Renal cortex interstitium (tissue), 15 donors: ENCODE data around the gene SMIM1. TPM values are rescaled to one million over a fixed set of nuclear protein-coding genes. Genes with fewer than 3 reads are reported as not detected.

Source experiments
- DNase-seq, 11 donors: peaks; one replicate each; pipeline ENCODE4 v3.0.0-alpha.2; 2013; ENCODE audit warnings: low read depth in 9 of 11, low spot score in 4 of 11; ENCODE audit errors: extremely low read depth in 1 of 11
- long read RNA-seq, 16 experiments: transcript quantifications; one replicate each; lab custom pipeline, GENCODE V29; 2026
- polyA plus RNA-seq, 3 donors: library from polyadenylated mRNA; unstranded; fragments of 120-200 nt; gene quantifications; one replicate each; pipeline ENCODE4 v1.2.1, GENCODE V29; 2013; ENCODE audit not compliant: insufficient read length in 3 of 3

The SMIM1 gene
- 10 to 100 TPM; 10.2 to 24.0 (median 21.7) TPM for polyA plus RNA-seq
- long read RNA-seq, donor 1, transcript SMIM1-204 (4 exons, 446 nt): major isoform, 5 of 17 reads
- long read RNA-seq, donor 1, partial matches to known transcripts: 10 of 17 reads
- long read RNA-seq, donor 1, other reads (novel, unspliced or antisense): 0 of 17 reads
- long read RNA-seq, donor 2, transcript SMIM1-204 (4 exons, 446 nt): minor isoform, 6 of 30 reads
- long read RNA-seq, donor 2, transcript SMIM1-201 (4 exons, 547 nt): major isoform, 17 of 30 reads
- long read RNA-seq, donor 2, partial matches to known transcripts: 6 of 30 reads
- long read RNA-seq, donor 2, other reads (novel, unspliced or antisense): 0 of 30 reads
- long read RNA-seq, donor 3, transcript SMIM1-204 (4 exons, 446 nt): major isoform, 15 of 28 reads
- long read RNA-seq, donor 3, partial matches to known transcripts: 9 of 28 reads
- long read RNA-seq, donor 3, other reads (novel, unspliced or antisense): 0 of 28 reads
- long read RNA-seq, donor 4, partial matches to known transcripts: 47 of 54 reads
- long read RNA-seq, donor 4, other reads (novel, unspliced or antisense): 0 of 54 reads
- long read RNA-seq, donor 5: 0 reads
- long read RNA-seq, donor 6, transcript SMIM1-204 (4 exons, 446 nt): major isoform, 11 of 21 reads
- long read RNA-seq, donor 6, partial matches to known transcripts: 7 of 21 reads
- long read RNA-seq, donor 6, other reads (novel, unspliced or antisense): 0 of 21 reads
- long read RNA-seq, donor 7, transcript SMIM1-204 (4 exons, 446 nt): major isoform, 13 of 25 reads
- long read RNA-seq, donor 7, partial matches to known transcripts: 9 of 25 reads
- long read RNA-seq, donor 7, other reads (novel, unspliced or antisense): 0 of 25 reads
- long read RNA-seq, donor 8, transcript SMIM1-201 (4 exons, 547 nt): minor isoform, 8 of 44 reads
- long read RNA-seq, donor 8, transcript SMIM1-204 (4 exons, 446 nt): major isoform, 17 of 44 reads
- long read RNA-seq, donor 8, partial matches to known transcripts: 18 of 44 reads
- long read RNA-seq, donor 8, other reads (novel, unspliced or antisense): 0 of 44 reads
- long read RNA-seq, donor 9, transcript SMIM1-204 (4 exons, 446 nt): major isoform, 11 of 12 reads
- long read RNA-seq, donor 9, partial matches to known transcripts: 0 of 12 reads
- long read RNA-seq, donor 9, other reads (novel, unspliced or antisense): 0 of 12 reads
- long read RNA-seq, donor 10, transcript SMIM1-201 (4 exons, 547 nt): major isoform, 13 of 30 reads
- long read RNA-seq, donor 10, transcript SMIM1-204 (4 exons, 446 nt): minor isoform, 6 of 30 reads
- long read RNA-seq, donor 10, partial matches to known transcripts: 9 of 30 reads
- long read RNA-seq, donor 10, other reads (novel, unspliced or antisense): 0 of 30 reads
- long read RNA-seq, donor 11, partial matches to known transcripts: 0 of 4 reads
- long read RNA-seq, donor 11, other reads (novel, unspliced or antisense): 0 of 4 reads
- long read RNA-seq, donor 12, partial matches to known transcripts: 0 of 1 reads
- long read RNA-seq, donor 12, other reads (novel, unspliced or antisense): 0 of 1 reads
- long read RNA-seq, donor 13, transcript SMIM1-204 (4 exons, 446 nt): minor isoform, 22 of 74 reads
- long read RNA-seq, donor 13, transcript SMIM1-201 (4 exons, 547 nt): major isoform, 24 of 74 reads
- long read RNA-seq, donor 13, partial matches to known transcripts: 25 of 74 reads
- long read RNA-seq, donor 13, other reads (novel, unspliced or antisense): 0 of 74 reads
- long read RNA-seq, donor 14, transcript SMIM1-204 (4 exons, 446 nt): major isoform, 8 of 9 reads
- long read RNA-seq, donor 14, partial matches to known transcripts: 0 of 9 reads
- long read RNA-seq, donor 14, other reads (novel, unspliced or antisense): 0 of 9 reads
- long read RNA-seq, donor 15, transcript SMIM1-204 (4 exons, 446 nt): major isoform, 6 of 7 reads
- long read RNA-seq, donor 15, partial matches to known transcripts: 0 of 7 reads
- long read RNA-seq, donor 15, other reads (novel, unspliced or antisense): 0 of 7 reads
- long read RNA-seq, donor 16, transcript SMIM1-201 (4 exons, 547 nt): minor isoform, 18 of 54 reads
- long read RNA-seq, donor 16, transcript SMIM1-204 (4 exons, 446 nt): major isoform, 20 of 54 reads
- long read RNA-seq, donor 16, partial matches to known transcripts: 13 of 54 reads
- long read RNA-seq, donor 16, other reads (novel, unspliced or antisense): 0 of 54 reads

- no peak for DNase-seq
These were observed at the start of gene SMIM1 for GRCh38 chr1:3772715-3773571. SMIM1 (plus strand) TSS chr1:3772749; CDS start chr1:3775374, 2,625 bp downstream.

GRCh38 chr1:3722846-3723245 lies 49.7 kb upstream of the SMIM1 start:
- no peak for DNase-seq

- peak in 8 of 11 donors; percentile 42 to 61 (median 51) for DNase-seq
These were observed 48.0 kb upstream of the SMIM1 start for GRCh38 chr1:3724416-3725030.

GRCh38 chr1:3725366-3725765 lies 47.2 kb upstream of the SMIM1 start:
- DNase-seq: no peak

GRCh38 chr1:3727042-3727824 lies 45.3 kb upstream of the SMIM1 start:
- no peak for DNase-seq

GRCh38 chr1:3727825-3728776 lies 44.4 kb upstream of the SMIM1 start:
- no peak for DNase-seq

GRCh38 chr1:3729594-3730542 lies 42.7 kb upstream of the SMIM1 start:
- no peak for DNase-seq

- DNase-seq: no peak
These were observed 41.9 kb upstream of the SMIM1 start for GRCh38 chr1:3730543-3731247.

GRCh38 chr1:3731583-3732433 lies 40.7 kb upstream of the SMIM1 start:
- no peak for DNase-seq

GRCh38 chr1:3732434-3733093 lies 40.0 kb upstream of the SMIM1 start:
- no peak for DNase-seq
